Measurements from ENCODE around the gene ARHGAP18. TPM values are rescaled to one million over a fixed set of nuclear protein-coding genes. Genes with fewer than 3 reads are reported as not detected.

The ARHGAP18 gene
- total and polyA plus RNA-seq, 2 of the 13 experiments (the other 11 are each of a cell fraction or from before 2014, with no cell fraction given), result 58.2 to 115 TPM

DNA sequence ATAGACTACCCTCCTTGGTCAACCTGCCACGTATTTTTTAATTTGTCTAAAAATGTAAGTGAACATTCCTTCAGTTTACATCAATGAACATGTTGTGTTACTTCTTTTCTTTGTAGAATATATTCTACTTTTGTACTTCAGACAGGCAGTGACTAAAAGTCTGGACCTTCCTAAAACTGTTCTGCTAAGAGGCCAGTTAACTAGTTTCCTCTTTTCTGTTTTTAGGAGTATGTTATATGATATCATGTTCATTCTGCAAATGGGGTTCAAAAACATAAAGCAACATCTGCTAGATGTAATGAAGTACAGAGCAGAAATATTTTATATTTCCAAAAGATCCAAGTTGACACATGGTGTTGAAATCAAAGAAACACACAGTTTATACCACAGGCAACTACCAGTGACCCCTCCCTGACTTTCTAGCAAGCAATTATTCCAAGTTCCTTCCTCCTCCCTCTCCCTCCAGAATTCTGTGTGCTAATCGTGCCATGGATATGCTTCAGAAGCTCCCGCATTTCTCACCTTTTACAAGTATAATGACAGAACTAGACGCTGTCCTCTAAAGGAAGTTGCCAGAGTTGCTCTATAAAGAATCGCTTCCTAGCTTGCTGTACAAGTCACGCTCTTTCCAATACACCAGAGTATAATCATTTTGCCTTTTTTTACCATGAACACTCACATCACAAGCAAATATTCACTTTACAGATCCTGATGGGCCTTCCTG, 64.7 kb downstream of the ARHGAP18 start (continued):
- TF ChIP-seq, protein P1, sequence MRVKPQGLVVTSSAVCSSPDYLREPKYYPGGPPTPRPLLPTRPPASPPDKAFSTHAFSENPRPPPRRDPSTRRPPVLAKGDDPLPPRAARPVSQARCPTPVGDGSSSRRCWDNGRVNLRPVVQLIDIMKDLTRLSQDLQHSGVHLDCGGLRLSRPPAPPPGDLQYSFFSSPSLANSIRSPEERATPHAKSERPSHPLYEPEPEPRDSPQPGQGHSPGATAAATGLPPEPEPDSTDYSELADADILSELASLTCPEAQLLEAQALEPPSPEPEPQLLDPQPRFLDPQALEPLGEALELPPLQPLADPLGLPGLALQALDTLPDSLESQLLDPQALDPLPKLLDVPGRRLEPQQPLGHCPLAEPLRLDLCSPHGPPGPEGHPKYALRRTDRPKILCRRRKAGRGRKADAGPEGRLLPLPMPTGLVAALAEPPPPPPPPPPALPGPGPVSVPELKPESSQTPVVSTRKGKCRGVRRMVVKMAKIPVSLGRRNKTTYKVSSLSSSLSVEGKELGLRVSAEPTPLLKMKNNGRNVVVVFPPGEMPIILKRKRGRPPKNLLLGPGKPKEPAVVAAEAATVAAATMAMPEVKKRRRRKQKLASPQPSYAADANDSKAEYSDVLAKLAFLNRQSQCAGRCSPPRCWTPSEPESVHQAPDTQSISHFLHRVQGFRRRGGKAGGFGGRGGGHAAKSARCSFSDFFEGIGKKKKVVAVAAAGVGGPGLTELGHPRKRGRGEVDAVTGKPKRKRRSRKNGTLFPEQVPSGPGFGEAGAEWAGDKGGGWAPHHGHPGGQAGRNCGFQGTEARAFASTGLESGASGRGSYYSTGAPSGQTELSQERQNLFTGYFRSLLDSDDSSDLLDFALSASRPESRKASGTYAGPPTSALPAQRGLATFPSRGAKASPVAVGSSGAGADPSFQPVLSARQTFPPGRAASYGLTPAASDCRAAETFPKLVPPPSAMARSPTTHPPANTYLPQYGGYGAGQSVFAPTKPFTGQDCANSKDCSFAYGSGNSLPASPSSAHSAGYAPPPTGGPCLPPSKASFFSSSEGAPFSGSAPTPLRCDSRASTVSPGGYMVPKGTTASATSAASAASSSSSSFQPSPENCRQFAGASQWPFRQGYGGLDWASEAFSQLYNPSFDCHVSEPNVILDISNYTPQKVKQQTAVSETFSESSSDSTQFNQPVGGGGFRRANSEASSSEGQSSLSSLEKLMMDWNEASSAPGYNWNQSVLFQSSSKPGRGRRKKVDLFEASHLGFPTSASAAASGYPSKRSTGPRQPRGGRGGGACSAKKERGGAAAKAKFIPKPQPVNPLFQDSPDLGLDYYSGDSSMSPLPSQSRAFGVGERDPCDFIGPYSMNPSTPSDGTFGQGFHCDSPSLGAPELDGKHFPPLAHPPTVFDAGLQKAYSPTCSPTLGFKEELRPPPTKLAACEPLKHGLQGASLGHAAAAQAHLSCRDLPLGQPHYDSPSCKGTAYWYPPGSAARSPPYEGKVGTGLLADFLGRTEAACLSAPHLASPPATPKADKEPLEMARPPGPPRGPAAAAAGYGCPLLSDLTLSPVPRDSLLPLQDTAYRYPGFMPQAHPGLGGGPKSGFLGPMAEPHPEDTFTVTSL (CRISPR knock-in tag; IDR thresholded peaks at IDR 0.05; ENCODE audit: borderline replicate concordance), result no peak
- TF ChIP-seq PRPF4 (IDR thresholded peaks at IDR 0.05; ENCODE audit: low read depth, low read length, poor library complexity, severe bottlenecking) (peak; percentile 33), ZNF564 (CRISPR knock-in tag; IDR thresholded peaks at IDR 0.05) (no peak), HMG20A (CRISPR knock-in tag; IDR thresholded peaks at IDR 0.05; ENCODE audit: borderline replicate concordance) (0 out of 2 replicates have a peak, but pooled peaks have one; percentile 53), RBM39 (IDR thresholded peaks at IDR 0.05; ENCODE audit: low read depth, low read length, poor library complexity, severe bottlenecking) (no peak), SUZ12 (IDR thresholded peaks at IDR 0.05; ENCODE audit: low read depth, low read length) (no peak), TEAD2 (CRISPR knock-in tag; IDR thresholded peaks at IDR 0.05) (no peak), CC2D1A (CRISPR knock-in tag; IDR thresholded peaks at IDR 0.05) (no peak), MAF1 (CRISPR knock-in tag; IDR thresholded peaks at IDR 0.05; ENCODE audit: borderline replicate concordance) (no peak), CHCHD3 (CRISPR knock-in tag; IDR thresholded peaks at IDR 0.05) (no peak), CBX1 (IDR thresholded peaks at IDR 0.05; ENCODE audit: low read depth) (no peak), ATF7-NPFF (CRISPR knock-in tag; IDR thresholded peaks at IDR 0.05; ENCODE audit: low read depth) (no peak)
- TF ChIP-seq, protein P2, sequence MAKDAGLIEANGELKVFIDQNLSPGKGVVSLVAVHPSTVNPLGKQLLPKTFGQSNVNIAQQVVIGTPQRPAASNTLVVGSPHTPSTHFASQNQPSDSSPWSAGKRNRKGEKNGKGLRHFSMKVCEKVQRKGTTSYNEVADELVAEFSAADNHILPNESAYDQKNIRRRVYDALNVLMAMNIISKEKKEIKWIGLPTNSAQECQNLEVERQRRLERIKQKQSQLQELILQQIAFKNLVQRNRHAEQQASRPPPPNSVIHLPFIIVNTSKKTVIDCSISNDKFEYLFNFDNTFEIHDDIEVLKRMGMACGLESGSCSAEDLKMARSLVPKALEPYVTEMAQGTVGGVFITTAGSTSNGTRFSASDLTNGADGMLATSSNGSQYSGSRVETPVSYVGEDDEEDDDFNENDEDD (CRISPR knock-in tag; IDR thresholded peaks at IDR 0.05; ENCODE audit: borderline replicate concordance), result no peak
